ENCODE data around the gene EXOC4. TPM values are rescaled to one million over a fixed set of nuclear protein-coding genes. Genes with fewer than 3 reads are reported as not detected.

EXOC4 gene
- total and polyA plus RNA-seq, 2 donors (not counting 3 experiments of a cell fraction or from before 2014, with no cell fraction given): 20.3 to 73.1 TPM

- no peaks in the 10 kb centered on the region for H3K79me2 ChIP-seq (ENCODE audit: control insufficient read depth, insufficient read depth, low read length)
- H3K4me1 ChIP-seq (ENCODE audit: control insufficient read depth, extremely low read depth, insufficient read depth, low read length): no peaks in the 10 kb centered on the region
- dilution Hi-C loops (cut with MboI; ENCODE audit: extremely low pct_ligation_motif_present, low sequenced_read_pairs): no loop called here
- ChIA-PET POLR2A (no interaction called here), CTCF (no interaction called here)
- no peak overlapping the region for H3K9ac ChIP-seq (replicated peaks; ENCODE audit: extremely low read depth, insufficient read depth, low read length)
- H3K4me2 ChIP-seq (ENCODE audit: insufficient read depth, low read length): no peak overlapping the region
- H3K9me1 ChIP-seq (replicated peaks; ENCODE audit: control insufficient read depth, extremely low read depth, insufficient read depth, low read length): no peaks in the 10 kb centered on the region
- no peak overlapping the region for H2AFZ ChIP-seq (ENCODE audit: low read depth, low read length)
- DNase-seq (ENCODE audit: low read depth, low spot score): peak; percentile 23
- no peak for FAIRE-seq
- H3K36me3 ChIP-seq (ENCODE audit: control insufficient read depth in 2 of 2, extremely low read depth in 1 of 2, insufficient read depth in 2 of 2, low read length in 2 of 2): no peaks in the 10 kb centered on the region
- H3K27ac ChIP-seq (ENCODE audit: insufficient read depth, low read depth, low read length): no peak overlapping the region
- TF ChIP-seq MAX (IDR thresholded peaks at IDR 0.05; ENCODE audit: insufficient read depth, insufficient read length): no peak
- no peak for TF ChIP-seq EZH2 (IDR thresholded peaks at IDR 0.05; ENCODE audit: borderline replicate concordance, low read depth, low read length, severe bottlenecking)
- TF ChIP-seq POLR2A (IDR thresholded peaks at IDR 0.05; ENCODE audit: low read depth, low read length): no peak
- TF ChIP-seq MYC (IDR thresholded peaks at IDR 0.05; ENCODE audit: low read depth, low read length): no peak
- no peak for TF ChIP-seq FOS (IDR thresholded peaks at IDR 0.05; ENCODE audit: borderline replicate concordance, insufficient read depth, low read length)
- TF ChIP-seq CTCF (IDR thresholded peaks at IDR 0.05; ENCODE audit: extremely low read depth in 1 of 2, insufficient read depth in 1 of 2, low read depth in 1 of 2, low read length in 2 of 2): no peak
- TF ChIP-seq JUN (IDR thresholded peaks at IDR 0.05; ENCODE audit: borderline replicate concordance, insufficient read depth, insufficient read length, low read depth): no peak
- no peak for TF ChIP-seq POLR2AphosphoS5 (IDR thresholded peaks at IDR 0.05; ENCODE audit: insufficient read depth, low read depth, low read length)
- TF ChIP-seq GATA2 (IDR thresholded peaks at IDR 0.05; ENCODE audit: insufficient read depth, insufficient read length, low read depth, low read length): no peak
- no peaks in the 10 kb centered on the region for H3K9me3 ChIP-seq (replicated peaks; ENCODE audit: control insufficient read depth, insufficient read depth, low read length)
- no peaks in the 10 kb centered on the region for H3K27me3 ChIP-seq (ENCODE audit: control insufficient read depth in 2 of 2, insufficient read depth in 2 of 2, low read length in 2 of 2)
- H4K20me1 ChIP-seq (replicated peaks; ENCODE audit: control insufficient read depth, extremely low read depth, insufficient read depth, low read length): no peaks in the 10 kb centered on the region
- intact Hi-C loops (cut with micrococcal nuclease): no loop called here
- H3K4me3 ChIP-seq (replicated peaks in 1 of 3; ENCODE audit: insufficient read depth in 1 of 3, low read depth in 1 of 3, low read length in 3 of 3): no peak overlapping the region
- BruUV-seq (replicated peaks): no TSS peak
Measured at GRCh38 chr7:133633055-133633454, 380.2 kb downstream of the EXOC4 start.
